GM18526 (cell line): ENCODE measurements around the gene ZNF177.

ENCODE experiments used
- POLR2A ChIP-seq: IDR thresholded peaks from 3 replicates; pipeline ENCODE4 v1.6.1; 2011; ENCODE audit not compliant: insufficient read length; ENCODE audit errors: extremely low read depth

Gene ZNF177

GRCh38 chr19:9406798-9407352 is 44.1 kb downstream of the ZNF177 start:
- no peak for TF ChIP-seq POLR2A

GRCh38 chr19:9407827-9408226 is 45.0 kb downstream of the ZNF177 start:
- TF ChIP-seq POLR2A, result no peak

- TF ChIP-seq POLR2A, result no peak
Measured at GRCh38 chr19:9413240-9413954, 50.6 kb downstream of the ZNF177 start.

GRCh38 chr19:9427941-9428340 is 65.1 kb downstream of the ZNF177 start:
- no peak for TF ChIP-seq POLR2A

- TF ChIP-seq POLR2A, result no peak
Measured at GRCh38 chr19:9430444-9430843, 67.6 kb downstream of the ZNF177 start.

GRCh38 chr19:9431475-9431874 is 68.7 kb downstream of the ZNF177 start:
- no peak for TF ChIP-seq POLR2A
